Panc1 (cell line): ENCODE measurements around the gene TAT. TPM values are rescaled to one million over a fixed set of nuclear protein-coding genes. Genes with fewer than 3 reads are reported as not detected.
"Not testable (repeated sequence)": the region's sequence is repeated elsewhere in the genome, so short reads cannot be mapped to it uniquely, and the experiment has no call there.

ENCODE experiments used
- ATAC-seq: fragments of 200-7000 bp; cut with Tn5 transposase; 2 replicates; pipeline ENCODE4 v1.9.1; 2020; ENCODE audit warnings: mild to moderate bottlenecking, moderate library complexity
- BruUV-seq: library from RNA; stranded (reverse); fragments of 400-500 nt; replicated peaks from 2 replicates; lab custom pipeline; 2021; lab: Mats Ljungman, UMichigan
- CTCF ChIA-PET: fragments of 300-600 bp; sonication (Branson Sonifier 250); formaldehyde crosslinking; loops from one replicate; lab custom pipeline; 2022; ENCODE audit warnings: antibody characterized with exemption; lab: Charles Lee
- POLR2A ChIA-PET: fragments of 300-600 bp; sonication (Branson Sonifier 250); formaldehyde crosslinking; loops from one replicate; lab custom pipeline; 2022; ENCODE audit warnings: antibody characterized with exemption; lab: Charles Lee
- DNase-seq: peaks from one replicate; pipeline ENCODE4 v3.0.0-alpha.2; 2010; ENCODE audit warnings: low read depth, low spot score
- H3K27ac ChIP-seq: 2 replicates; pipeline ENCODE4 v1.5.1; 2011; ENCODE audit warnings: mild to moderate bottlenecking, low read length, inconsistent platforms
- H3K27me3 ChIP-seq: fragments of 200-500 bp; sonication (Bioruptor generic); 2 replicates; pipeline ENCODE4 v1.6.0; 2014; ENCODE audit warnings: low read length, inconsistent platforms; ENCODE audit not compliant: control insufficient read depth, insufficient read depth
- H3K36me3 ChIP-seq: fragments of 200-500 bp; sonication (Bioruptor generic); 2 replicates; pipeline ENCODE4 v1.5.1; 2014; ENCODE audit warnings: inconsistent platforms, mild to moderate bottlenecking, low read length, moderate library complexity; ENCODE audit not compliant: control insufficient read depth, insufficient read depth
- H3K4me1 ChIP-seq: 2 replicates; pipeline ENCODE4 v1.5.1; 2011; ENCODE audit warnings: inconsistent platforms, mild to moderate bottlenecking, low read length, moderate library complexity; ENCODE audit not compliant: control insufficient read depth, insufficient read depth
- H3K4me3 ChIP-seq, 2 experiments: 2 replicates each; pipeline ENCODE4 v1.5.1; 2011 to 2012; ENCODE audit warnings: low read depth in 2 of 2, low read length in 2 of 2, mild to moderate bottlenecking in 2 of 2, inconsistent platforms in 1 of 2, moderate library complexity in 1 of 2
- H3K9me3 ChIP-seq: fragments of 200-500 bp; sonication (Bioruptor generic); 2 replicates; pipeline ENCODE4 v1.5.1; 2014; ENCODE audit warnings: low read depth, mild to moderate bottlenecking, inconsistent platforms, low read length, moderate library complexity; ENCODE audit not compliant: control insufficient read depth, insufficient read depth
- CTCF ChIP-seq: fragments of 450-650 bp; IDR thresholded peaks from 2 replicates; pipeline ENCODE4 v1.5.1; 2017; ENCODE audit warnings: mild to moderate bottlenecking
- POLR2AphosphoS5 ChIP-seq: IDR thresholded peaks from 2 replicates; pipeline ENCODE4 v1.6.1; 2012; ENCODE audit warnings: mild to moderate bottlenecking, low read depth, low read length, moderate library complexity
- SIN3A ChIP-seq: IDR thresholded peaks from 2 replicates; pipeline ENCODE4 v1.6.1; 2012; ENCODE audit warnings: low read depth, mild to moderate bottlenecking, low read length, moderate library complexity, borderline replicate concordance; ENCODE audit not compliant: insufficient read depth
- TCF7L2 ChIP-seq: IDR thresholded peaks from 2 replicates; pipeline ENCODE4 v1.6.1; 2011; ENCODE audit warnings: mild to moderate bottlenecking, low read depth, low read length, inconsistent platforms
- in situ Hi-C: cut with HindIII; loops from 2 replicates; pipeline ENCODE4 v1.10.0; 2016; ENCODE audit warnings: low sequenced_read_pairs, low pct_unique_long_range_greater_than_20kb
- intact Hi-C: fragments of 100-400 bp; cut with micrococcal nuclease; formaldehyde crosslinking; loops from one replicate; pipeline ENCODE4 v1.10.0; 2022; ENCODE audit not compliant: unreplicated experiment
- total RNA-seq: library from RNA; stranded (reverse); gene quantifications from one replicate; pipeline ENCODE4 v1.2.1, GENCODE V29; 2021; ENCODE audit not compliant: unreplicated experiment
- TF ChIP-seq, protein P1 (sequence below), 2 experiments: IDR thresholded peaks; 2 replicates each; pipeline ENCODE4 v1.6.1; 2011 to 2012; ENCODE audit warnings: low read depth in 2 of 2, control low read depth in 1 of 2, low read length in 1 of 2, mild to moderate bottlenecking in 1 of 2, moderate library complexity in 1 of 2; ENCODE audit not compliant: insufficient read depth in 1 of 2

Gene TAT
- total RNA-seq, 1 experiment from 2014 or later, result 0.49 TPM

DNA sequence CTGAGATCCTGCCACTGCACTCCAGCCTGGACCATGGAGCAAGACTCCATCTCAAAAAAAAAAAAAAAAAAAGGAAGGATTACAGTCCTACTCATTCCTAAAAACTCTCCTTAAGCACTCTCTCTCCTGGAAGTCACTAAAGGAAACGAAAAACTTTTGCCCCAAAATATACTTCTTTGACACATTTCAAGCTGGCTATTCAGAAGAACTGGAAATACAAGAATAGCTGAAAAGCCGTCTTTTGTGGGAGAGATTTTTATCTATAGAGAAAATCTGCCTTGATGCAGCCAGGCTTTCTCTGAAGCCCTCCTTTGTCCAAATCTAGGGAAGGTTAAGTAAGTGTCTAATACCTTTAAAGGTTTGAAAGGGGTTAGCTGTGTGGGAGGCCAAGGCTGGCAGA, 32.2 kb upstream of the TAT start:
- in situ Hi-C loops (no loop called here), intact Hi-C loops (no loop called here)
- no TSS peak for BruUV-seq
- ATAC-seq, result no peak
- no peaks in the 10 kb centered on the region for H3K4me1 ChIP-seq
- DNase-seq, result no peak
- CTCF ChIA-PET, result interaction anchor here (0.7 kb wide), 1 partner anchor 27 kb away, joined by 4 read pairs; no protein-coding TSS in a partner anchor
- TF ChIP-seq CTCF, result no peak
- TF ChIP-seq TCF7L2, result no peak
- no peaks in the 10 kb centered on the region for H3K36me3 ChIP-seq
- H3K27me3 ChIP-seq, result no peaks in the 10 kb centered on the region; the same call in 1 of the 2 replicates
- H3K9me3 ChIP-seq, result no peaks in the 10 kb centered on the region
- no peak overlapping the region for H3K27ac ChIP-seq
- no peak overlapping the region for H3K4me3 ChIP-seq
- POLR2A ChIA-PET, result no interaction called here

DNA sequence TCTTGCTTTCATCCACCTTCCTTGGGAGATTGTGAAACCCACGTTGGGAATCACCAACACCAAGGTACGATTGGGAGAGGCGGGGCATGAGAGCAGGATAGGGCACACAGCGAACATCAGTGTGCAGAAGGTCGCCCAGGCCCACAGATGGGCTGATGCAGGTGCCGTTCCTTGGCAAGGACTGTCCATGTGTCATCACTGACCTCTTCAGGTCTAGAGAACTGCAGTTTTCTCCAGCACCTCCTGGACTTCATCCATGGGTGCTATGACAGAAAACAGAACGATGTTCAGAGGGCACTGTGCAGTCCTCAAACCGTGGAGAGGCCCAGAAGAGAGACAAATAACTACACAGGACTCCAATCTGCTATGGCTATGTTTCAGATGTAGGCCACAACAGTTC, 23.9 kb upstream of the TAT start:
- in situ Hi-C loops (no loop called here), intact Hi-C loops (loop anchor here (5.0 kb wide), 1 partner anchor 54 kb away; no protein-coding TSS in a partner anchor)
- H3K27me3 ChIP-seq, result no peaks in the 10 kb centered on the region
- no peak for ATAC-seq
- BruUV-seq, result no TSS peak
- no peak overlapping the region for H3K27ac ChIP-seq
- TF ChIP-seq SIN3A (no peak), CTCF (no peak), POLR2AphosphoS5 (no peak), TCF7L2 (no peak)
- TF ChIP-seq, protein P1, sequence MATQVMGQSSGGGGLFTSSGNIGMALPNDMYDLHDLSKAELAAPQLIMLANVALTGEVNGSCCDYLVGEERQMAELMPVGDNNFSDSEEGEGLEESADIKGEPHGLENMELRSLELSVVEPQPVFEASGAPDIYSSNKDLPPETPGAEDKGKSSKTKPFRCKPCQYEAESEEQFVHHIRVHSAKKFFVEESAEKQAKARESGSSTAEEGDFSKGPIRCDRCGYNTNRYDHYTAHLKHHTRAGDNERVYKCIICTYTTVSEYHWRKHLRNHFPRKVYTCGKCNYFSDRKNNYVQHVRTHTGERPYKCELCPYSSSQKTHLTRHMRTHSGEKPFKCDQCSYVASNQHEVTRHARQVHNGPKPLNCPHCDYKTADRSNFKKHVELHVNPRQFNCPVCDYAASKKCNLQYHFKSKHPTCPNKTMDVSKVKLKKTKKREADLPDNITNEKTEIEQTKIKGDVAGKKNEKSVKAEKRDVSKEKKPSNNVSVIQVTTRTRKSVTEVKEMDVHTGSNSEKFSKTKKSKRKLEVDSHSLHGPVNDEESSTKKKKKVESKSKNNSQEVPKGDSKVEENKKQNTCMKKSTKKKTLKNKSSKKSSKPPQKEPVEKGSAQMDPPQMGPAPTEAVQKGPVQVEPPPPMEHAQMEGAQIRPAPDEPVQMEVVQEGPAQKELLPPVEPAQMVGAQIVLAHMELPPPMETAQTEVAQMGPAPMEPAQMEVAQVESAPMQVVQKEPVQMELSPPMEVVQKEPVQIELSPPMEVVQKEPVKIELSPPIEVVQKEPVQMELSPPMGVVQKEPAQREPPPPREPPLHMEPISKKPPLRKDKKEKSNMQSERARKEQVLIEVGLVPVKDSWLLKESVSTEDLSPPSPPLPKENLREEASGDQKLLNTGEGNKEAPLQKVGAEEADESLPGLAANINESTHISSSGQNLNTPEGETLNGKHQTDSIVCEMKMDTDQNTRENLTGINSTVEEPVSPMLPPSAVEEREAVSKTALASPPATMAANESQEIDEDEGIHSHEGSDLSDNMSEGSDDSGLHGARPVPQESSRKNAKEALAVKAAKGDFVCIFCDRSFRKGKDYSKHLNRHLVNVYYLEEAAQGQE (IDR thresholded peaks at IDR 0.05; ENCODE audit: insufficient read depth in 1 of 2, low read depth in 2 of 2, low read length in 1 of 2), result no peak
- no peaks in the 10 kb centered on the region for H3K4me1 ChIP-seq
- no peaks in the 10 kb centered on the region for H3K36me3 ChIP-seq
- ChIA-PET CTCF (no interaction called here), POLR2A (no interaction called here)
- no peaks in the 10 kb centered on the region for H3K9me3 ChIP-seq
- DNase-seq, result no peak
- H3K4me3 ChIP-seq, result no peak overlapping the region

DNA sequence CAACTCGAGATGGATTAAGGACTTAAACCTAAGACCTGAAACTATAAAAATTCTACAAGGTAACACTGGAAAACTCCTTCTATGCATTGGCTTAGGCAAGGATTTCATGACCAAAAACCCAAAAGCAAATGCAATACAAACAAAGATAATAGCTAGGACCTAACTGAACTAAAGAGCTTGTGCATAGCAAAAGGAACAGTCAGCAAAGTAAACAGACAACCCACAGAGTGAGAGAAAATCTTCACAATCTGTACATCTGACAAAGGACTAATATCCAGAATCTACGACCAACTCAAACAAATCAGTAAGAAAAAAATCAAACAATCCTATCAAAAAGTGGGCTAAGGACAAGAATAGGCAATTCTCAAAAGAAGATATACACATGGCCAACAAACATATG, 21.5 kb upstream of the TAT start:
- ATAC-seq, POLR2A ChIA-PET, CTCF ChIA-PET: not testable (repeated sequence)

GRCh38 chr16:71595340-71595826, 18.5 kb upstream of the TAT start:
- H3K27ac ChIP-seq, in situ Hi-C loops, ATAC-seq, CTCF ChIA-PET, BruUV-seq, intact Hi-C loops, H3K4me3 ChIP-seq, H3K9me3 ChIP-seq, DNase-seq, H3K27me3 ChIP-seq, H3K4me1 ChIP-seq, H3K36me3 ChIP-seq: not testable (repeated sequence)
- POLR2A ChIA-PET, result interaction anchor here (0.7 kb wide), 1 partner anchor 19 kb away, joined by 4 read pairs; no protein-coding TSS in a partner anchor

More for the DNA sequence above, 21.5 kb upstream of the TAT start:
- H3K4me3 ChIP-seq, H3K27me3 ChIP-seq, in situ Hi-C loops, BruUV-seq, H3K4me1 ChIP-seq, H3K9me3 ChIP-seq, H3K27ac ChIP-seq, DNase-seq, H3K36me3 ChIP-seq, intact Hi-C loops: not testable (repeated sequence)
